Stimulated activated CD8-positive, alpha-beta memory T cell treated with anti-CD3 and anti-CD28 coated beads, Interleukin-12 subunit alpha, Interleukin-12 subunit beta, amount 100 ng/mL, for 24 hours (primary cell): Measurements from ENCODE around the gene TMIE.
"Not testable (repeated sequence)": the region's sequence is repeated elsewhere in the genome, so short reads cannot be mapped to it uniquely, and the experiment has no call there.

Experiments
- DNase-seq: peaks from one replicate; pipeline ENCODE4 v3.0.0-alpha.2; 2020; ENCODE audit errors: extremely low read depth

Gene TMIE

GRCh38 chr3:46685446-46685845 is 15.7 kb upstream of the TMIE start:
- DNase-seq = no peak

GRCh38 chr3:46690798-46691197 is 10.4 kb upstream of the TMIE start:
- no peak for DNase-seq

DNA sequence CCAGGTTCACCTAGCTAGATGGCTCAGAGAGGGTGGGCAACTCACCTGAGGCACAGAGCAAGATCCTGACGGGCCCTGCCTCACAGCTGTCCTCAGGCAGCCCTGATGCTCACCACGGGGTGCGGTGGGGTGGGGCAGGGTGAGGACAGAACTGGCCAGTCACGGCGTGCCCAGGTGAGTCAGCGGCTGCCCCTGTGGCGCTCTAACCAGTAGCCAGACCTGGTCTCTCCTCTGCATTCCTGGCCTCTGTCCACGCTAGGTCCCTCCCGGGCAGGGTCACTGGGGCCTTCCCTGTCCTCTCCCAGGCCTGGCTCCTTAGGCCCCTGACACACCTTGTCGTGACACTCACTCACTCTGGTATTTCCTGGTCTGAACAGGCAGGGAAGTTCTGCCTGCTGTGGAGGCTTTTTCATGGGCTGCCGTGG is 8.6 kb upstream of the TMIE start:
- DNase-seq = no peak

- DNase-seq = peak; percentile 24
These were observed 7.9 kb upstream of the TMIE start, which contains the start of gene ALS2CL for GRCh38 chr3:46693038-46693891. TSS of gene ALS2CL (minus strand) at chr3:46693679. CDS start at chr3:46689440, 4,239 bp downstream.

DNA sequence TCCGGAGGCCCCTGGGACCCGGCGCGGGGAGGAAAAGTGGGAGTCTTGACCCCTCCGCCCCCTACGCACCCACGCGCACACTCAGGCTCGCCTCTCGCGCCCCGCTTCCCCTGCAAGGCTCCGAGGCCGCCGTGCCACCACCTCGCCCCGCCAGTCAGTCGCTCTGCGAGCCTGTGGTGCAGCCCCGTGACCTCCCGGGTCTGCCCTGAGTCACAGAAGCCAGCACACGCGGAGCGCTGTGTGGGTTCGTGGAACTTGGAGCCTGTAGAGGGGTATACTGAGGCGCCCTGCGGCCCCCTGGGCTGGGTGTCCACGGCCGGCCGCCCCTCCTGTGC is 7.3 kb upstream of the TMIE start:
- no peak for DNase-seq

- no peak for DNase-seq
These were observed 6.7 kb upstream of the TMIE start for GRCh38 chr3:46694520-46694919.

DNA sequence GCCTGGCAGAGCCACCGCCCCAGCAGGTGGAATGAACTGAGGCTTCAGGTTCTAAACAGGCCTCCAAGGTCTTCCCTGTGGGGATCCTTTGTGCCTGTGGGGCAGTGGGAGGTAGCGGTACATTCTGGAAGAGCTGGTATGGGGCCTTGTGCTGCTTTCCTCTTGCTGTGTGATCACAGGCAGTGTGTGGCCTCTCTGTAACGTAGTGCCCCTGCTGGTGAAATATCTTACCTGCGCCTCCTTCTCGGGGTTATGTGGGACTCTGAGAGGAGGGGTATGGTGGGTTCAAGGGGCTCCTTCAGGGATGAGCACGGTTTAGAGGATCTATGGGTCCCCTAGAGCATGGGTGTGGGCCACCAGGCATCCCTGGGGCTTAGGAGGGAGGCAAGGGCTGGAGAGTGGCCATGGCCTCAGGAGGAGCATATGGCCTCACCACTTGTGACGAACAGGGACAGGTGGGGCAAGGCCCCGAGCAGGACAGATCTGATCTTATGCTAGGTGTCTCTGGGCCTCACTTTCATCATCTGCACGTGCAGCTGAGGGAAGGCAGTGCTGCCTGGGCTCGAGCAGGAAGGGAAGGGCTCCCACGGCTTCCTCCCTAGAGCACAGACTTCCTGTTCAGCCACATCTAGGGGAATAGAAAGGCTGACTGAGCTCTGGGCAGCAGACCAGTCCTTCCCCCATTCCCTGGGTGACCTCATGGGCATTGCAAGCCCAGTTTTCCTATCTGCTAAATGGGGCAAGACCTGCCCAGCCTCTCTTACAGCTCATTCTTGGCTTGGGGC is 5.8 kb upstream of the TMIE start:
- DNase-seq = no peak

- no peak for DNase-seq
These were observed 5.0 kb upstream of the TMIE start for GRCh38 chr3:46695962-46696894.

- no peak for DNase-seq
These were observed 1.3 kb upstream of the TMIE start for GRCh38 chr3:46699676-46700523.

DNA sequence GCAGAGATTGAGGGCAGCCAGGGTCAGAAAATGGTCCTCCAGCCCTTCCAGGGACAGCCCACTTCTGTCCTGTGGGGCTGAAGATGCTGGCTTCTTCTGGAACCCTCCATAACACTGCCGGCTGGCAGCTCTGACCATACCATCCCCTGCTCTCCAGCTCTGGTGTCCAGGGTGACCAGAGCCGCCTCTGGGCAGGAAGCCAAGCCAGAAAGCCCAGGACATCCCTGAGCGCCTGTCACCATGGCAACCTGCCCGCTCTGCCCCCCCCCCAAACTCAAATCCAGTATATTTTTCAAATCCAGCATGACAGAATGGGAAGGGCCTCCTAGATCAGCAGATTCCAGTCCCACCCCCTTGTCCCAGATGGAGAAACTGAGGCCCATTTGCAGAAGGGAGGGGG is 420 bp upstream of the TMIE start:
- DNase-seq = no peak

DNA sequence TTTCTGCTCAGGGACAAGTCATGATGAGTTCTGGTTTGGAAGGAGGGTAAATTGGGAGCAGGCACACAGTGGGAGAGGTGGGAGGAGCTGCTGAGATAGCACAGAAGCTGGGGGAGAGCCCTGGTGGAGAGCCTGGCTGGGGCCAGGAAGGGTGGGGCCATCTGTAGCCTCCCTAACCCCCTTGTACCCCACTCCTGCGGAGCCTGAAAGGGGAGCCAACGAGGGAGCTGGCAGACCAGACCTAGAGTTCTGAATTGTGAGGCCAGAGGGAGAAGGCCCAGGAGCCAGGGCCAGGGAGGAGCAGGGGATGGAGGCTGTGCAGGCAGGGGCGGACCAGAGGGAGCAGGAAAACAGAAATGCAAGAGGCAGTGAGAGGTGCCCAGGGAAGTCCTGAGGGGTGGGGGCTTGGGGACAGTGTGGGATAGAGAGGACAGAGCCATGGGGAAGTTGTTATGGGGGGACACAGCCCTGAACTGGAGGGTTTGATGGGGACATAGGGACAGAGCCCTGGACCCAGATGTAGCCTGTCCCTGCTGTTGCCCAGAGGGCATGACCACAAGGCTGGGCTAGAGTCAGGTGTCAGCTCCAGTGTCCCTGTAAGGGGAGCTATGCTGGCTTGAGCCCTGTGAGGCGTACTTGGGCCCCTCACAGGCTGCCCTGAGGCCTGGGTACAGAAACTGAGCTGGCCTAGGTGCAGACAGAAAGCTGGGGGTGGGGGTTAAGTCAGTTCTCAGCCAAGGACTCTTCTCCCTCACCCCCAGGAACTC is 1.2 kb downstream of the TMIE start:
- no peak for DNase-seq

DNA sequence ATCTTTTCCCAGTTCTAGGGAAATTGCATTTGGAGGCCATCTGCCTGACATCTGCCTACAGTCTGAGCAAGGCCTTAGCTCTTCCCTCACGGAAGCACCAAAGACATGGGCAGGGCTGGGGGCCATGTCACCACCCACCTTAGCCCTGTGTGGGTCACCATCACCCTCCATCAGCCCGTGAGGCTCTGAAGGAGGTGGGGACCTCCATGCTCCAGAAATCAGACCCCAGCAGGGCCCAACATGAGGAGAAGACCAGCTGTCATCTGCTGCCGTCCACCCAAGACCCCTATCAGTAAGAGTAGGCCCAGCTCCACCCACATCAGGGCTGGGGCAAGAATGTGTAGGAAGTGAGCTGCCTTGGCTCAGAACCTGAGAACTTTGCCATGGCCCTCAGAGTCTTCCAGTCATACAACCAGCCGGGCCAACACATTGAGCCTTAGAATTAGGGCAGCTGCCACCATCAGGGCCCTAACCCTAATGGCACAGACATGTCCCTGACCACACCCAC is 1.9 kb downstream of the TMIE start:
- no peak for DNase-seq

DNA sequence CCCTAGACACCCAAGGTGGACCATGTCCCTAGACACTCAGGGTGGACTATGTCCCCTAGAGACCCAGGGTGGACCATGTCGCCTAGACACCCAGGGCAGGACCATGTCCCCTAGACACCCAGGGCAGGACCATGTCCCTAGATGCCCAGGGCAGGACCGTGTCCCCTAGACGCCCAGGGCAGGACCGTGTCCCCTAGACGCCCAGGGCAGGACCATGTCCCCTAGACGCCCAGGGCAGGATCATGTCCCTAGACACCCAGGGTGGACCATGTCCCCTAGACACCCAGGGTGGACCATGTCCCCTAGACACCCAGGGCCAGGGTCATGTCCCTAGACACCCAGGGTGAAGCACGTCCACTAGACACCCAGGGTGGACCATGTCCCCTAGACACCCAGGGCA is 3.2 kb downstream of the TMIE start:
- not testable (repeated sequence) for DNase-seq

GRCh38 chr3:46705022-46705530 is 3.9 kb downstream of the TMIE start:
- DNase-seq = no peak

- DNase-seq = no peak
These were observed 4.8 kb downstream of the TMIE start for GRCh38 chr3:46705751-46706552.

DNA sequence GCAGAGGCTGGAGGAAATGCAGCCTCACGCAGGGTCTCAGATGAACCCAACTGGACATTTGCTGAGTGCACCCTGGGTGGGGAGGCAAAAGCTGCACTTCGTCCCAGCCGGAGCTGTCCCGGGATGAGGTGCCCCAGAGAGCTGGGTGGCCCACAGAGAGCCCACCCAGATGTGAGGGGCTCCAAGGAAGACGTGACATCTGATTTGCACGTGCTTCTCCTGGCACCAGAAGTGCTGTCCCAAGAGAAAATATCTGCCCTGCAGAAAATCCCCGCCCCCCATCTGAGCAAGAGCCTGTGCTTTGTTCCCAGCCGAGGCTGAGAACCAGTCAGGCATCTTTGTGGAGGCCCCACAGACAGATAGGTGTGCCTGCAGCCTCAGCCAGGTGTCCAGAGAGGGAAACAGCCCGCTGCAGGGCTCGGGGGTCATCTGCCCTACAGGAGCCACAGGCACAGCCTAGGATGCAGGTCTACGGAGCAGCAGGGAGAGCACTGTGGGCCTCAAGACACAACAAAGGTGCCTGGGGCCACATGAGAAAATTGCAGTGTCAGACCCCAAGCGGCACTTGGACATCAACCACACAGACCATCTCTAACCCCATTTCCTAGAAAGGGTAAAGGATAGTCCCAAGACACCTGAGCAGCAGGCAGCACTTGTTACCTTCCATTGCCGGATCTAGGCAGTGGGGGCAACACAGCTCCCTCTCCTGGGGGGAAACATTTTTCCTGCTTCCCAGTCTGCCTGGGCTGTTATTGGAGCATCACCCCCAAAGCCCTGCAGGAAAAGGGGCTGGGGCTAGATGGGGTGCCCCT is 5.8 kb downstream of the TMIE start:
- no peak for DNase-seq

DNA sequence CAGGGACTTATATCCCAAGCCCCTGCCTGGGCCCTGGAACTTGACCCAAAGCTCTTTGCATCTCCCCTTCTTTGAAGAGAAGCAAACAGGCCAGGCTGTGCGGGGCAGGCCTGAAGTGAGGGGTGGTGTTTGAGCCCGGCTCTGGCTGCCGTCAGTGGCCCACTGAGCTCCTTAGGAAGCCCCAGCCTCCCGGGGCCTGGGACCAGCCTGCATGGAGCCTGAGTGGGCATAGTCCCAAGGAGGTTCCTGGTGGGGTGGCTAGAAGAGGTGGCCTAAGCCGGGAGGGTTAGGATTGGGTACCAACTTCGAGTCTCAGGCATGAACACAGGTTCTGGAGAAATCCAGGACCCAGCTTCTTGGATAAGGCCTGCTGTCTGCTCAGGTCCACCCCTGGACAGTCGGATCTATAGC is 6.4 kb downstream of the TMIE start:
- no peak for DNase-seq
